Measurements from ENCODE around the gene LBX1. TPM values are rescaled to one million over a fixed set of nuclear protein-coding genes. Genes with fewer than 3 reads are reported as not detected.

Gene LBX1
- total and polyA plus RNA-seq, 7 donors: 1.8 to 12.3 (median 7.4) TPM

- intact Hi-C loops (cut with DNase I): no loop called here
- no peak for ATAC-seq
- no peak for DNase-seq
- Histone ChIP-seq H3K27ac (no peak overlapping the region), H3K9me3 (no peaks in the 10 kb centered on the region), H3K4me1 (no peaks in the 10 kb centered on the region), H3K4me3 (no peak overlapping the region), H3K27me3 (ENCODE audit: insufficient read depth in 3 of 3, low read length in 2 of 3) (no peaks in the 10 kb centered on the region), H3K36me3 (ENCODE audit: insufficient read depth in 1 of 2, low read depth in 1 of 2) (no peaks in the 10 kb centered on the region)
- no peak for TF ChIP-seq CTCF (IDR thresholded peaks at IDR 0.05)
- 82 to 89% (median 83%) methylated on average over 3 of the region's 3 CpGs for WGBS, 3 donors
Measured at GRCh38 chr10:101270763-101271162, 41.5 kb upstream of the LBX1 start.

- intact Hi-C loops (cut with DNase I): no loop called here
- no peaks in the 10 kb centered on the region for H3K4me1 ChIP-seq
- ATAC-seq (no peak), DNase-seq (no peak)
- TF ChIP-seq CTCF (IDR thresholded peaks at IDR 0.05): no peak
- no peaks in the 10 kb centered on the region for H3K36me3 ChIP-seq (ENCODE audit: insufficient read depth in 1 of 2, low read depth in 1 of 2)
- H3K27me3 ChIP-seq (ENCODE audit: insufficient read depth in 3 of 3, low read length in 2 of 3): no peaks in the 10 kb centered on the region
- no peak overlapping the region for H3K4me3 ChIP-seq
- H3K9me3 ChIP-seq: no peaks in the 10 kb centered on the region
- 90 to 97% (median 94%) methylated on average over 4 of the region's 4 CpGs for WGBS, 3 donors
- H3K27ac ChIP-seq: no peak overlapping the region
Measured at GRCh38 chr10:101267776-101268175, 38.5 kb upstream of the LBX1 start.

- 59 to 69% (median 63%) methylated on average over 7 of the region's 7 CpGs for WGBS, 3 donors
- no peaks in the 10 kb centered on the region for H3K36me3 ChIP-seq (ENCODE audit: insufficient read depth in 1 of 2, low read depth in 1 of 2)
- H3K4me3 ChIP-seq: no peak overlapping the region
- intact Hi-C loops (cut with DNase I): no loop called here
- no peak for DNase-seq
- ATAC-seq: no peak
- no peaks in the 10 kb centered on the region for H3K9me3 ChIP-seq
- TF ChIP-seq CTCF (IDR thresholded peaks at IDR 0.05): no peak
- H3K4me1 ChIP-seq: no peaks in the 10 kb centered on the region
- no peaks in the 10 kb centered on the region for H3K27me3 ChIP-seq (ENCODE audit: insufficient read depth in 3 of 3, low read length in 2 of 3)
- H3K27ac ChIP-seq: no peak overlapping the region
Measured at GRCh38 chr10:101267290-101267680, 38.0 kb upstream of the LBX1 start.

- intact Hi-C loops (cut with DNase I): no loop called here
- DNase-seq: no peak
- TF ChIP-seq CTCF (IDR thresholded peaks at IDR 0.05): no peak
- Histone ChIP-seq H3K4me1 (no peaks in the 10 kb centered on the region), H3K36me3 (ENCODE audit: insufficient read depth in 1 of 2, low read depth in 1 of 2) (no peaks in the 10 kb centered on the region), H3K27ac (no peak overlapping the region), H3K4me3 (no peak overlapping the region), H3K9me3 (no peaks in the 10 kb centered on the region), H3K27me3 (ENCODE audit: insufficient read depth in 3 of 3, low read length in 2 of 3) (no peaks in the 10 kb centered on the region)
- WGBS, 3 donors: 75 to 78% (median 76%) methylated on average over 13 of the region's 13 CpGs
- no peak for ATAC-seq
Measured at GRCh38 chr10:101266381-101267289, 37.4 kb upstream of the LBX1 start.

All from psoas muscle (tissue), 8 donors.